GM19455 (cell line): ENCODE results near the gene SOCS7.

Experiments used
- ATAC-seq: cut with Tn5 transposase; IDR thresholded peaks from one replicate; pipeline ENCODE4 v1.9.1; 2021; ENCODE audit not compliant: unreplicated experiment

SOCS7 gene

GRCh38 chr17:38351412-38352222 is at the start of gene SOCS7:
Gene SOCS7, plus strand, starts transcription at chr17:38351844. Its CDS starts 209 bp downstream, at chr17:38352053.
- peak; percentile 84 for ATAC-seq

GRCh38 chr17:38315497-38315896 is 36.1 kb upstream of the SOCS7 start:
- ATAC-seq: no peak

- no peak for ATAC-seq
These were observed 34.6 kb upstream of the SOCS7 start for GRCh38 chr17:38317081-38317480.

GRCh38 chr17:38320482-38320881 is 31.2 kb upstream of the SOCS7 start:
- ATAC-seq: no peak

GRCh38 chr17:38322156-38322779 is 29.4 kb upstream of the SOCS7 start:
- ATAC-seq: no peak

- no peak for ATAC-seq
These were observed 28.7 kb upstream of the SOCS7 start for GRCh38 chr17:38322897-38323296.

GRCh38 chr17:38324141-38324697 is 27.4 kb upstream of the SOCS7 start:
- ATAC-seq: no peak

GRCh38 chr17:38324772-38325171 is 26.9 kb upstream of the SOCS7 start:
- ATAC-seq: no peak

GRCh38 chr17:38325221-38325851 is 26.3 kb upstream of the SOCS7 start:
- ATAC-seq: no peak

- ATAC-seq: no peak
These were observed 24.4 kb upstream of the SOCS7 start for GRCh38 chr17:38326996-38327792.

- no peak for ATAC-seq
These were observed 23.7 kb upstream of the SOCS7 start for GRCh38 chr17:38327936-38328335.

- no peak for ATAC-seq
These were observed 23.0 kb upstream of the SOCS7 start for GRCh38 chr17:38328620-38329019.

GRCh38 chr17:38329284-38329683 is 22.4 kb upstream of the SOCS7 start:
- ATAC-seq: no peak

- no peak for ATAC-seq
These were observed 21.6 kb upstream of the SOCS7 start for GRCh38 chr17:38329808-38330730.

GRCh38 chr17:38330941-38331411 is 20.7 kb upstream of the SOCS7 start:
- ATAC-seq: no peak

GRCh38 chr17:38332735-38333134 is 18.9 kb upstream of the SOCS7 start:
- ATAC-seq: no peak

- no peak for ATAC-seq
These were observed 17.9 kb upstream of the SOCS7 start for GRCh38 chr17:38333635-38334295.

- no peak for ATAC-seq
These were observed 16.9 kb upstream of the SOCS7 start for GRCh38 chr17:38334480-38335364.
